GM23248 (cell line): ENCODE results near the gene AASDH. TPM values are rescaled to one million over a fixed set of nuclear protein-coding genes. Genes with fewer than 3 reads are reported as not detected.

ENCODE experiments used
- DNase-seq: peaks from one replicate; pipeline ENCODE4 v3.0.0-alpha.2; 2015
- H2AFZ ChIP-seq: fragments of 200-600 bp; sonication (generic); 2 replicates; pipeline ENCODE4 v1.6.1; 2016; ENCODE audit warnings: antibody characterized with exemption
- H3F3A ChIP-seq: fragments of 200-600 bp; sonication (generic); 2 replicates; pipeline ENCODE4 v1.6.1; 2016; ENCODE audit warnings: mild to moderate bottlenecking, antibody characterized with exemption, mixed run types; ENCODE audit not compliant: insufficient read depth
- H3K27ac ChIP-seq: fragments of 200-600 bp; sonication (generic); 2 replicates; pipeline ENCODE4 v1.5.1; 2016; ENCODE audit warnings: mild to moderate bottlenecking
- H3K27me3 ChIP-seq: fragments of 200-600 bp; sonication (generic); replicated peaks from 2 replicates; pipeline ENCODE4 v1.6.1; 2016; ENCODE audit warnings: mild to moderate bottlenecking; ENCODE audit not compliant: insufficient read depth
- H3K36me3 ChIP-seq: fragments of 200-600 bp; sonication (generic); 2 replicates; pipeline ENCODE4 v1.6.1; 2016; ENCODE audit warnings: low read depth, mild to moderate bottlenecking
- H3K4me1 ChIP-seq: fragments of 200-600 bp; sonication (generic); 2 replicates; pipeline ENCODE4 v1.6.1; 2016; ENCODE audit warnings: mild to moderate bottlenecking; ENCODE audit not compliant: insufficient read depth
- H3K4me2 ChIP-seq: fragments of 200-600 bp; sonication (generic); one replicate; pipeline ENCODE4 v1.6.1; 2016; ENCODE audit warnings: mild to moderate bottlenecking; ENCODE audit not compliant: unreplicated experiment
- H3K4me3 ChIP-seq: fragments of 200-600 bp; sonication (generic); 2 replicates; pipeline ENCODE4 v1.5.1; 2016; ENCODE audit warnings: mild to moderate bottlenecking
- H3K79me2 ChIP-seq: fragments of 200-600 bp; sonication (generic); 2 replicates; pipeline ENCODE4 v1.6.1; 2016; ENCODE audit warnings: mild to moderate bottlenecking; ENCODE audit not compliant: insufficient read depth
- H3K9ac ChIP-seq: fragments of 200-600 bp; sonication (generic); 2 replicates; pipeline ENCODE4 v1.6.1; 2016; ENCODE audit warnings: mild to moderate bottlenecking
- H3K9me2 ChIP-seq: fragments of 200-600 bp; sonication (generic); 2 replicates; pipeline ENCODE4 v1.6.1; 2016; ENCODE audit warnings: mixed run types, mild to moderate bottlenecking, moderate library complexity; ENCODE audit not compliant: insufficient read depth
- H3K9me3 ChIP-seq: fragments of 200-600 bp; sonication (generic); one replicate; pipeline ENCODE4 v1.6.1; 2017; ENCODE audit warnings: low read depth
- H4K20me1 ChIP-seq: fragments of 200-600 bp; sonication (generic); 2 replicates; pipeline ENCODE4 v1.6.0; 2016; ENCODE audit not compliant: insufficient read depth
- EZH2 ChIP-seq: fragments of 200-600 bp; sonication (generic); IDR thresholded peaks from 2 replicates; pipeline ENCODE4 v1.6.1; 2018; ENCODE audit warnings: antibody characterized with exemption, mild to moderate bottlenecking; ENCODE audit not compliant: insufficient read depth, poor library complexity, severe bottlenecking
- EZH2phosphoT487 ChIP-seq: fragments of 200-600 bp; sonication (generic); IDR thresholded peaks from 2 replicates; pipeline ENCODE4 v1.6.1; 2018; ENCODE audit warnings: antibody characterized with exemption, moderate library complexity, mild to moderate bottlenecking, low read depth; ENCODE audit not compliant: insufficient read depth
- WGBS, 2 experiments: methylation state at CpG; one replicate each; pipeline ENCODE4 v1.1.6; 2015 to 2017; ENCODE audit warnings: low lambda C conversion rate in 2 of 2, low coverage in 1 of 2; ENCODE audit errors: missing lambda C conversion rate in 2 of 2; 5-methylcytosine and 5-hydroxymethylcytosine counted together
- in situ Hi-C: fragments of 300-500 bp; cut with MboI; formaldehyde crosslinking; loops from 2 replicates; pipeline ENCODE4 v1.15.0; 2020
- polyA plus RNA-seq: library from polyadenylated mRNA; unstranded; fragments of >200 nt; fragmentation: Nextera tagmentation; extraction: Ambion mirVana; gene quantifications from 2 replicates; pipeline ENCODE4 v1.2.1, GENCODE V29; 2016
- total RNA-seq: library from RNA; depleted of rRNA; stranded (reverse); fragments of >200 nt; shearing (Covaris generic); gene quantifications from 2 replicates; pipeline ENCODE4 v1.2.3, GENCODE V29; 2014

AASDH gene
- total and polyA plus RNA-seq, 2 experiments from 2014 or later: 11.5 to 16.5 TPM

DNA sequence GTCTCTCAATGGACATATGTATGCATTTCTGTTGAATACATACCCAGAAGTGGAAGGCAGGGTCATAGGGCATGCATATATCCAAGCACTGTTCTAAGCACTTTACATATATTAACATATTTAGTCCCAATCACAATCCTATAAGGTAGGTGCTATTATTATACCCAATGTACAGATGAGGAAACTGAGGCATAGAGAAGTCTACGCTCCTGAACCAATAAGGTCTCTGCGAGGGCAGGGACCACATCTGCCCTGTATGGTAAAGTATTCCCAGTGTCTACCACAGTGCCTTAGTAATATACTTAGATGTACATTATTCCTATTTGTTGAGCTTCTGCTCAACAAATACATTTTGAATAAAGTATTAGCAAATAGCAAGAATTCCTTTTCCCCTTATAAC, 42.9 kb upstream of the AASDH start:
- TF ChIP-seq EZH2phosphoT487 (no peak), EZH2 (no peak)
- no peak overlapping the region for H2AFZ ChIP-seq
- H3K4me1 ChIP-seq: peaks cover 7% of the 10 kb centered on the region; the same call in 1 of the 2 replicates
- H3K36me3 ChIP-seq: no peaks in the 10 kb centered on the region
- in situ Hi-C loops: no loop called here
- H3K4me2 ChIP-seq: no peak overlapping the region
- no peaks in the 10 kb centered on the region; the same call in 1 of the 2 replicates for H3K9me2 ChIP-seq
- H3K9ac ChIP-seq: no peak overlapping the region
- H3K9me3 ChIP-seq: no peaks in the 10 kb centered on the region
- no peaks in the 10 kb centered on the region for H3K27me3 ChIP-seq
- H3F3A ChIP-seq: peaks cover 5% of the 10 kb centered on the region; the same call in 1 of the 2 replicates
- no peak overlapping the region for H3K4me3 ChIP-seq
- WGBS, 2 experiments: 97 to 98% methylated on average over 2 of the region's 2 CpGs
- DNase-seq: no peak
- no peak overlapping the region for H3K27ac ChIP-seq
- H3K79me2 ChIP-seq: peaks cover 97% of the 10 kb centered on the region
- no peaks in the 10 kb centered on the region for H4K20me1 ChIP-seq

DNA sequence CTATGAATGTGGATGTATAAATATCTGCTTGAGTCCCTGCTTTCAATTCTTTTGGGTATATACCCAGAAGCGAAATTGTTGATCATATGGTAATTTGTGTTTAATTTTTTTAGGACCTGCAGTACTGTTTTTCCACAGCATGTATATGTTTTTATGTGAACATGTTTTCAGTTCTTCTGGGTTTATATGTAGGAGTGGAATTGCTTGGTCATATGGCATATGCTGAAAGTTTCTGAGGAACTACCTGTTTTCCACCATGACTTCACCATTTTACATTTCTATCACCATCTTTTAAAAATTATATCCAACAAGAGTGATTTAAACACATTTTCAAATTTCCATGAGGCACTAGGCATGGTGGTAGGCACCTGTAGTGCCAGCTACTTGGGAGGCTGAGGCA, 39.9 kb upstream of the AASDH start:
- no peak overlapping the region for H3K9ac ChIP-seq
- H3K36me3 ChIP-seq: no peaks in the 10 kb centered on the region
- H2AFZ ChIP-seq: no peak overlapping the region
- H3F3A ChIP-seq: no peaks in the 10 kb centered on the region; the same call in 1 of the 2 replicates
- no peak overlapping the region for H3K4me2 ChIP-seq
- H4K20me1 ChIP-seq: no peaks in the 10 kb centered on the region
- TF ChIP-seq EZH2phosphoT487 (no peak), EZH2 (no peak)
- H3K27ac ChIP-seq: no peak overlapping the region
- peaks cover 99% of the 10 kb centered on the region for H3K79me2 ChIP-seq
- in situ Hi-C loops: no loop called here
- H3K27me3 ChIP-seq: no peaks in the 10 kb centered on the region
- no peak for DNase-seq
- 97 to 100% methylated on average over 1 of the region's 1 CpG for WGBS, 2 experiments
- H3K9me2 ChIP-seq: no peaks in the 10 kb centered on the region
- no peak overlapping the region for H3K4me3 ChIP-seq
- no peaks in the 10 kb centered on the region for H3K9me3 ChIP-seq
- H3K4me1 ChIP-seq: 0 out of 2 replicates have a peak, but pooled peaks cover 4% of the 10 kb centered on the region

DNA sequence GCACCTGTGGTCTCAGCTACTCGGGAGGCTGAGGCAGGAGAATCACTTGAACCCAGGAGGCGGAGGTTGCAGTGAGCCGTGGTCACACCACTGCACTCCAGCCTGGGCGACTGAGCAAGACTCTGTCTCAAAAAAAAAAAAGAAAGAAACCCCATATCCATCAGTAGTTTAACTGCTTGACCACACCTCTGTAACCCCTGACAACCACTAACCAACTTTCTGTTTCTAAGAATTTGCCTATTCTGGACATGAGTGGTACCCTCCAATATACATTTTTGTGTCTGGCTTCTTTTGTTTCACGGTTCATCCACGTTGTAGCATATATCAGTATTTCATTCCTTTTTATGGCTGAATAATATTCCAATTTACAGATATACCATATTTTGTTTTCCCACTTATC, 39.0 kb upstream of the AASDH start:
- Histone ChIP-seq H3F3A (no peaks in the 10 kb centered on the region; the same call in 1 of the 2 replicates), H3K4me2 (no peak overlapping the region), H3K27me3 (no peaks in the 10 kb centered on the region), H3K36me3 (no peaks in the 10 kb centered on the region), H3K27ac (no peak overlapping the region), H3K4me3 (no peak overlapping the region), H3K79me2 (peaks cover 99% of the 10 kb centered on the region), H3K9me2 (no peaks in the 10 kb centered on the region), H3K4me1 (0 out of 2 replicates have a peak, but pooled peaks cover 4% of the 10 kb centered on the region), H2AFZ (no peak overlapping the region), H3K9me3 (no peaks in the 10 kb centered on the region), H4K20me1 (no peaks in the 10 kb centered on the region), H3K9ac (no peak overlapping the region)
- WGBS, 2 experiments: 92 to 94% methylated on average over 5 to 6 of the region's 6 CpGs
- DNase-seq: no peak
- in situ Hi-C loops: no loop called here
- TF ChIP-seq EZH2phosphoT487 (no peak), EZH2 (no peak)

DNA sequence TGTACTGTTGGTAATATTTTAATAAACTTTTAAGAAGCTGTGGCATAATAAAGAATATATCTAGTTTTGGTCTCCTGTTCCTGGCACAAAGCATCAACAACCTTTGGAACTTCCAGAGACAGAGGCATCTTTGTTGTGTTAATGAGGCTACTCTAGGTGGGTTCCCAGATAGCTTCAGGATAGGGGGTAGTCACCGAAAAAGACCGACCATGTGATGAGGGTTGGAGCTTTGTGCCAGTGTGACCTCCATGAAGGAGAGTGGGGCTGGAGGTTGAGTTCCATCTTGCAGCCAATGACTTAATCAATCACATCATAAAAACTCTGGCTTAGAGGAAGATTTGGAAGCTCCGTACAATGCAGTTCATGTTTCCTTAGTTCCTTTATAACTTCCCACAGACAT, 38.2 kb upstream of the AASDH start:
- H3K4me1 ChIP-seq: 0 out of 2 replicates have a peak, but pooled peaks cover 4% of the 10 kb centered on the region
- no peak for DNase-seq
- H3K27ac ChIP-seq: no peak overlapping the region
- no peaks in the 10 kb centered on the region for H3K9me2 ChIP-seq
- H3F3A ChIP-seq: no peaks in the 10 kb centered on the region; the same call in 1 of the 2 replicates
- TF ChIP-seq EZH2 (no peak), EZH2phosphoT487 (no peak)
- no peak overlapping the region for H3K4me2 ChIP-seq
- in situ Hi-C loops: no loop called here
- H3K9me3 ChIP-seq: no peaks in the 10 kb centered on the region
- H2AFZ ChIP-seq: peak overlapping the region; percentile 6; the same call in 1 of the 2 replicates
- H3K4me3 ChIP-seq: no peak overlapping the region
- no peaks in the 10 kb centered on the region for H3K36me3 ChIP-seq
- 89 to 93% methylated on average over 3 of the region's 3 CpGs for WGBS, 2 experiments
- no peaks in the 10 kb centered on the region for H3K27me3 ChIP-seq
- no peaks in the 10 kb centered on the region for H4K20me1 ChIP-seq
- H3K79me2 ChIP-seq: peaks cover 99% of the 10 kb centered on the region
- no peak overlapping the region for H3K9ac ChIP-seq
